GM21619 (cell line): Measurements from ENCODE around the gene CREBZF.
"Not testable (repeated sequence)": the region's sequence is repeated elsewhere in the genome, so short reads cannot be mapped to it uniquely, and the experiment has no call there.

ENCODE experiments used
- ATAC-seq: cut with Tn5 transposase; IDR thresholded peaks from one replicate; pipeline ENCODE4 v1.9.1; 2021; ENCODE audit not compliant: unreplicated experiment

CREBZF gene

DNA sequence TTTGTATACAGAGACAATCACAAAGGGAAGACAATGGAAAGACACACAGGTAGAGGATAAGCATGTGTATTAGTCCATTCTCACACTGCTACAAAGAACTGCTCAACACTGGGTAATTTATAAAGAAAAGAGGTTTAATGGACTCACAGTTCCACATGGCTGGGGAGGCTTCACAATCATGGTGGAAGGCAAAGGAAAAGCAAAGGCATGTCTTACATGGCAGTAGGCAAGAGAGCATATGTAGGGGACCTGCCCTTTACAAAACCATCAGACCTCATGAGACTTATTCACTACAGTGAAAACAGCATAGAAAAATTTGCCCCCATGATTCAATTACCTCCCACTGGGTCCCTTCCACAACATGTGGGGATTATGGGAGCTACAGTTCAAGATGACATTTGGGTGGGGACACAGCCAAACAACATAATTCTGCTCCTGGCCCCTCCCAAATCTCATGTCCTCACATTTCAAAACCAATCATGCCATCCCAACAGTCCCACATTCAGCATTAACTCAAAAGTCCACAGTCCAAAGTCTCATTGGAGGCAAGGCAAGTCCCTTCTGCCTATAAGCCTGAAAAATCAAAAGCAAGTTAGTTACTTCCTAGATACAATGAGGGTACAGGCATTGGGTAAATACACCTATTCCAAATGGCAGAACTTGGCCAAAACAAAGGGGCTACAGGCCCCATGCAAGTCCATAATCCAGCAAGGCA is 6.2 kb upstream of the CREBZF start:
- ATAC-seq, result not testable (repeated sequence)

DNA sequence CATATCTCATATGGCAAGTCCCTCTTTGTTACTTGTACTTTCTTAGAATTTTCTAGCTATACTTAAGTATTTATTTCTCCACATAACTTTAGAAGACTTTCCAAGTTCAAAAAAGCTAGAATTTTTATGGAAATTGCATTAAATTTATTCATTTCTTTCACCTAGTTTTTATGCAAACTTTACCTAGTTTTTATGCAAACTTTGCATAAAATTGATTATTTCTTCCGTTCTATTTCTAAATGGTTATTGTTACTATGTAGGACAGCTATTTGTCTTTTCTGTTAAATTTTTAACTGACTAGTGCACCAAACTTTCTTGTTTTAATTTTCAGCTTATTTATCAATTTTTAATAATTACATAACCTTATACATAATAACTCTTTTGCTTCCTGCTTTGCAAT is 3.2 kb upstream of the CREBZF start:
- ATAC-seq, result no peak

DNA sequence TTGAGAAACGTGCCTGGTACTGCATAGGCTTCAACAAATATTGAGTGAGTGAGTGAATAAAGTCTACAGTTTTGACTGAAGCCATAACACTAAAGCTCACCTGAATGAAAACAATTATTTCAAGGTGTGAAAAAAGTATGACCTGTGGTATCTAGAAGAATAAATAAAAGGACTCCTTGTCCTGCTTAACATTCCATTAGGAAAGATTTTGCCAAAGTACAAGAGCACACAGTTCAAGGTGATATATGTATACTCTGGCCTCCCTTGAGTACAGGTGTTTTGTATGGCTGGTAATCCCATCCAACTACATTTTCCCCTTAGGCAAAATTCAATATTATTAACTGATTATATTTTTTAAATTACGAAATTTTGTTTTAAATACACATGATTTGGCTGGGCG is 1.8 kb upstream of the CREBZF start:
- no peak for ATAC-seq

GRCh38 chr11:85665733-85666132 is 804 bp upstream of the CREBZF start:
- ATAC-seq, result no peak

GRCh38 chr11:85663753-85664614 is 945 bp downstream of the CREBZF start:
- peak; percentile 64 for ATAC-seq

- no peak for ATAC-seq
These were observed 1.7 kb downstream of the CREBZF start for GRCh38 chr11:85663080-85663752.

DNA sequence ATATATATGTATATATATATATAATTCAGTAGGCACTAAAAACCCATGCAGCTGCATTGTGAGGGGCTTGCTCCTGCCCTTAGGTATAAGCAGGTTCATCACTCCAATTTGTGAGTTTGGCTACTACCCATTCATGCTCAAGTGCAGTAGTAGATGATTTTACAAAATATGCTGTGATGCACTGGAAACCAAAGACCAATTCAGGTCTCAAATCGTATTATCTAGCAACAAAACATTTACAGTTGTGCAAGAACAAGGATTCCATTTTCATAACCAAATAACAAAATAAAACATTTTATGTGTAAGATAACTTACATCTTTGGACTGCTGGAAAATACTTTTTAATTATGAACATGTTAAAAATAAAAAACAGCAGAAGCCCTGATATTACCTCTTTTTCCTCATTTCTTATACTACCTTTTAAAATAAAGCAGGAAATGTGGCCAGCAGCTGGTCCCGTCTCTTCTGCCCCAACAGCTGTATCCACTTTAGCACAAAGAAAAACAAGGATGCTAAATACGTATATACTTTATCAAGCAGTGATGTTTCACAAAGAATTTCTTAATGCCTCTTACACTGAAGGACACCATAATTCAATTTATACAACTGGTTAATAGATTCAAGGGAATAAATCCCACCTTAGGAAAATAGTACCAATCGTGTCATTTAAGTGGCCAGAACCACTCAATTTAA is 2.8 kb downstream of the CREBZF start:
- no peak for ATAC-seq

DNA sequence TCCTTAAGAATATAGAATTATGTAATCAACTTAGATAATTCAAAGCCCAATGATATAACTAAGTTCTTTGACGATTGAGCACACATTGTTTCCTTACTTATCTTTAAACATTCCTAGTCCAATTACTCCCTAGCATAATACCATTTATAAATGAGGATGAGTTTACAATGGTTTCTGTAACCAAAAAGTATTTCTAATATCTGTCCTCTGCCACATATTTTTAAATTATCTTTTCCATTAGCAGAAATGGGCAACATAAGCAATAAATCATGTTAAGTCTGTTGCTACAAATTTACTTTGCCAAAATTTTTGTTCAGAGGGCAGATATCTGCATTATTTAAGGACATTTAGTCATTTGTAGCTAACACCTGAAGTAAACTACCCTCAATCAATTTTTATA is 6.7 kb downstream of the CREBZF start:
- ATAC-seq, result no peak

GRCh38 chr11:85656777-85657176 is 8.2 kb downstream of the CREBZF start:
- no peak for ATAC-seq

DNA sequence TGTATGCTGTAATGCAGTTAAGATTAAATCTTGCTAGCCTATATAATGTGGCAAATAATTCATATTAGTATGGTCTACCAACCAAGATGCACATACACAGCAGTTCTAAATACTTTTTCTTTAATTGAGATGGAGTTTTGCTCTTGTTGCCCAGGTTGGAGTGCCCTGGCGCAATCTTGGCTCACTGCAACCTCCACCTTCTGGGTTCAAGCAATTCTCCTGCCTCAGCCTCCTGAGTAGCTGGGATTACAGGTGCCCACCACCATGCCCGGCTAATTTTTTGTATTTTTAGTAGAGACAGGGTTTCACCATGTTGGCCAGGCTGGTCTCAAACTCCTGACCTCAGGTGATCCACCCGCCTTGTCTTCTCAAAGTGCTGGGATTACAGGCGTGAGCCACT is 10.6 kb downstream of the CREBZF start:
- ATAC-seq, result not testable (repeated sequence)

DNA sequence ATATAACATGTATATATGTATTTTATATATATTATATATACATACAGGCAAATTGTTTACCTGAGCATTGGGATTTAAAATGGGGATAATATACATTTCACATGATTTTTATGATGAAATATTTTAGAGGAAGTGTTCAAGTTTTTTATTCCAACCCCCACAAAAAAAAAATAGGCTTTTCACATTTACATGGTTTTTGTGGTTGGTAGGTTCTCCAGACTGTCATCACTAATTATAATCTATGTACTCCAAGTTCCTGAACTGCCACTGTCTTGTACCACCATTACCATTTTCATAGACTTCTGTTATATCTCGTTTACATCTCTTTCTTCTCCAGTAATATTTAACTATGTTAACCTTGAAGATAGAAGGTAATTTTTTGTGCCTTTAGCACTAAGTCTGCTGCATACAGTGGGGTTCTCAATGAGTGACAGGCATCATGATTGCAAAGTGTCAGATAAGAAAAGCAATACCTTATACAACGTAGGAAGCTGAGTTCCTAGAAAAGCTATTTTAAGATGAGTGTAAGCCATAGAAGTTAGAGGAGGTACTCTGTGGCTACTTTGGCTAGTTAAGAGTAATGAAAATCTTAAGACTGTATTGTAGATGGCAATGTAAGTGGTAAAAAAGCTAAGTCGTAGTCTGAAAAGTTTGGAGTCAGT is 12.0 kb downstream of the CREBZF start:
- ATAC-seq, result no peak

DNA sequence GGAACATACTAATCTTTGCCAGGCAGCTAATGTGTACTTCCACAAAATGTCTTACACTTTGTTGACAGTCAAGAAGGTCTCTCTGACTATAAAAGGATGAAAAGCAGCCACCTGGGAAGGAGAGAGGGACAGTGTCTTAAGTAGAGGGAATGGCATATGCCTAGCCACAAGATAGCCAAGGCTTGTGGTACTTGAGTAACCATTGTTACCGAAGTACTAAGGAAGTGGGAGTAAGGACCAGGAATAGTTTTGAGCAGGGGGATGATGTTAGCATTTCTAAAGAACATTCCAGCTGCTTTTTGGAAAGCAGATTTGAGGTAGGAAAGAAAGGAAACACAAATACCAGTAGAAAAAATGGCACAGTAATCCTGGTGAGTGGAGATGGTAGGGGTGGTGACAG is 13.8 kb downstream of the CREBZF start:
- no peak for ATAC-seq

DNA sequence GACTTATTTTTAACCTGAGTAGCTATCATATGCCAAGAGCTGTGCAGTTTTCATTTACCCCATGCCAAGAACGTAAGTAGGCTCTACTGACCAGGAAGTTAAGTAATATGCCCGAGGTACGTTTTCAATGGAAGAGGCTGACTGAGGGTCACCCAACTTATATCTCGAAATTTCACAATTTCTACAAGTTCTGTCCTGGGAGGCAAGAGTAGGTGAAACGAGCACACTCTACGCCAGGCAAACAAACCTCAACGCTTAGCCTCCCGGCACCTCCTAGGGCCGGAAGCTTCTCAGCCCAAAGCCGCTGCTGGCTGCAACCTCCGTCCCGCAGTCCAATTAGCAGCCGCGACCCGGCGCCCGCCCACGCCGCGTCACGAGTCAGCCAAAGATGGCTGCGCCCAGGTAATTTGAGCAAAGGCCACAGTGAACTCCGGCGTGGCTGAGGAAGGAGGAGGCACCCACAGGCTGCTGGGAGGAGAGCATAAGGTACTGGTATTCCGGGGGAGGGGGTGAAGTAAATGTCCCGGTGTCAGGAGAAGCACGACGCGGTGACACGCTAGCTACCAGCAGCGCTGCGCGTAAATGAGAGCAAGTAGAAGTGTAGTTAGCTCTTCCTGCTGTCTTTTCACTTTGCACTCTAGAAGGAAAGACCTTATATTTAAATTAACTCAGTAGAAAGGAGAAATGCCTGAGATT is 17.2 kb downstream of the CREBZF start, which contains the start of gene TMEM126A:
TSS of gene TMEM126A (plus strand) at position 364 of the 696 bp plus-strand sequence. CDS start 2,289 bp downstream, outside the sequence.
- peak; percentile 99 for ATAC-seq

DNA sequence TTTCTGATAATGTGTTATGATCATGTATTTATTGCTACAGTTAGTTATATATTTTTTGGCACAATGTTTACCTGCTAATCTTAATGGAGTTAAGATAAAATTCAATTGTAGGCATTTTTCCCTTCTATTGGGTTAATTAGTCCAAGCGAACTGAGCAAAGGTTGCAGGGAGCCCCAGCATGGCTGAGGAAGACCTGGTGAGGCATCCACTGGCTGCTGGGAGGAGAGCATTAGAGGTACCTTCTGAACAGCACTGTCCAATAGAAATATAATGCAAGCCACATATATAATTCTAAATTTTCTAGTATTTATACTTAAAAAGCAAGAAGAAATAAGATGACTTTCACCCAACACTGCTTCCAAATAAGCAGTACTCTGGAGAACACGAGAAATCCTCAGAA is 17.9 kb downstream of the CREBZF start:
- ATAC-seq, result no peak

DNA sequence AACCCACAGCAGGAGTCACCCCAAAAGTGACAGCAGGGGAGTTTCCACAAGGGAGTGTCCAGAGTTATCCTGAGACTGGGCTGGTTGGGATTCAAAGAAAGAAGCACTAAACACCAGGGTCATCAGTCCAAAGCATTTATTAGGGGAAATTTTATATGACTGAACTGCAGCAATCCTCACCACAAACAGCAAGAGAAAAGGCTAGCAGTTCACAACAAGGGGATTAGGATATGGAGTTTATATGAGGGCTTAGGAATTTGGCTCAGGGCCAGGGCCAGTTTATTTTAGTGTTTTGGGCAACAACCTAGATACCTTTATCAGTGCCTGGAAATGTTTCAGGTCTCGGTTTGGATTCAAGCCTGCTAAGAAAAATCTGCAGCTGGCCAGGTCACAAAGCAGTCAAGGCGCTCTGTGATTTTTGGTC is 21.7 kb downstream of the CREBZF start:
- no peak for ATAC-seq

DNA sequence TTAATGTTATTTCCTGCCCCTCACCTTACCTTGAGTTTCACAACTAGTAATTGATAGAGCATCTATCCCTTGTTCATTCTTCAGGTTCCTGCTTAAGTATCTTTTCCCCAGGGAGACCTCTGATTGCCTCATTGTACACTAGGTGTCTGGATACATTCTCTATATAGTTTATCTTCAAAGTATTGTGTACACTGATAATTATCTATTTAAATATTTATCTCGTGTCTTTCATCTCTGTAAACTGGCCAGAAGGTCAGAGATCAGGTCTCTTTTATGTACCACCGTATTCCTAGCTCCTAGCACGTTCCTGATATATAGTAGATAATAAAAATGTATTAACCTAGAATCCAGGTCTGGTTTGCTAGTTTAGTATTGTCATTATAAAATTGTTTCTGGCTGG is 30.2 kb downstream of the CREBZF start:
- ATAC-seq, result no peak

GRCh38 chr11:85628771-85629341 is 36.1 kb downstream of the CREBZF start:
- peak; percentile 7 for ATAC-seq

DNA sequence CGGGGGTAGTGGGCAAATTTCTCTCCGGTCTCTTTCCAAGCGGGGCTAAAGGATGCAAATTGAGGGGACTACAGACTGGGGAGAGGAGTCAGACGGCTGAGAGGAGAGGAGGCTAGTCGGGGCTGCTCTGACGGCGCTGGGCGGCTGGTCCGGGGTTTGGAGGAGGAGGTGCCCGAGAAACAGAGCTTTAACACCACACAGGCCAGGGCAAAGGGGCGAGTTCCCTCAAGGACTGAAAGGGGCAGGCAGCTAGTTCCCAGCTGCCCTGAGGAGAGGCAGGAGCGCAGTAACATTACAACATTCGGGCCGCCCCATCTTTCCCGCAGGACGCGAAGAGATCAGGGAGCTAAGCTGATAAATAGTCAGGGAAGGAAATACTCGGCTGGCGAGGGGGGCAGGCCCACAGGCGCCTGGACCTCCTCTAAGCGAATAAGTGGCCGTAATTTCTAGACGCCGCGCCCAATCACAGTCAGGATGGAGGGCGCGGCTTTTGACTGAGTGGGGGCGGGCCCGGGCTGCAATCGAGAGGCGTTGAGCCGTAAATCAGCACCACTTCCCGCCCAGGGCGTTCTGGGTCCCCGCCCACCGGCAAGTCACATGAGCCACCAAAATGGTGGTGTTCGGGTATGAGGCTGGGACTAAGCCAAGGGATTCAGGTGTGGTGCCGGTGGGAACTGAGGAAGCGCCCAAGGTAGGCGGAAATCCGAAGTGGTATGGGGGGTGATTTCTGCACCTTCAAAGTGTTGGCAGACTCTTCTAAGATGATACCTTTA is 36.7 kb downstream of the CREBZF start, which contains the start of gene TMEM126B:
TSS of gene TMEM126B (plus strand) at position 596 of the 773 bp plus-strand sequence. CDS start at position 611, 15 bp downstream.
- peak; percentile 99 for ATAC-seq
